Suppressor macrophage treated with lipopolysaccharide for 1 hour (primary cell): ENCODE data around the gene DYNLT2B.
"Not testable (repeated sequence)": the region's sequence is repeated elsewhere in the genome, so short reads cannot be mapped to it uniquely, and the experiment has no call there.

Experiments used
- DNase-seq, 3 donors: peaks; one replicate each; pipeline ENCODE4 v3.0.0-alpha.2; 2020 to 2022

DYNLT2B gene

GRCh38 chr3:196317687-196318467 lies at the start of gene DYNLT2B:
TSS of gene DYNLT2B (minus strand) at chr3:196318240. CDS start at chr3:196318152, 88 bp downstream.
- peak; percentile 84 to 93 (median 89) for DNase-seq

GRCh38 chr3:196365736-196366135 lies 47.7 kb upstream of the DYNLT2B start:
- DNase-seq: peak in 2 of 3 donors; percentile 48 to 63

GRCh38 chr3:196360586-196360985 lies 42.5 kb upstream of the DYNLT2B start:
- DNase-seq: no peak

- DNase-seq: not testable (repeated sequence)
Measured at GRCh38 chr3:196358540-196358939, 40.5 kb upstream of the DYNLT2B start.

GRCh38 chr3:196357905-196358304 lies 39.9 kb upstream of the DYNLT2B start:
- no peak for DNase-seq

- DNase-seq: no peak
Measured at GRCh38 chr3:196356556-196356955, 38.5 kb upstream of the DYNLT2B start.

GRCh38 chr3:196355668-196356067 lies 37.6 kb upstream of the DYNLT2B start:
- DNase-seq: no peak

- no peak for DNase-seq
Measured at GRCh38 chr3:196354132-196354531, 36.1 kb upstream of the DYNLT2B start.

- DNase-seq: no peak
Measured at GRCh38 chr3:196351541-196351940, 33.5 kb upstream of the DYNLT2B start.

GRCh38 chr3:196350067-196350466 lies 32.0 kb upstream of the DYNLT2B start:
- DNase-seq: no peak

- DNase-seq: no peak
Measured at GRCh38 chr3:196348698-196349097, 30.7 kb upstream of the DYNLT2B start.

GRCh38 chr3:196344663-196345062 lies 26.6 kb upstream of the DYNLT2B start:
- DNase-seq: peak; percentile 82 to 95 (median 86)

- DNase-seq: not testable (repeated sequence)
Measured at GRCh38 chr3:196343917-196344316, 25.9 kb upstream of the DYNLT2B start.

- peak; percentile 80 to 91 (median 89) for DNase-seq
Measured at GRCh38 chr3:196341137-196341536, 23.1 kb upstream of the DYNLT2B start.

- DNase-seq: peak; percentile 59 to 81 (median 65)
Measured at GRCh38 chr3:196340466-196340865, 22.4 kb upstream of the DYNLT2B start.

GRCh38 chr3:196339493-196340254 lies 21.6 kb upstream of the DYNLT2B start:
- DNase-seq: peak; percentile 82 to 90 (median 90)

GRCh38 chr3:196339044-196339443 lies 21.0 kb upstream of the DYNLT2B start:
- no peak for DNase-seq

- no peak for DNase-seq
Measured at GRCh38 chr3:196336319-196337145, 18.5 kb upstream of the DYNLT2B start.

GRCh38 chr3:196335503-196335948 lies 17.5 kb upstream of the DYNLT2B start:
- peak in 1 of 3 donors; percentile 35 for DNase-seq

GRCh38 chr3:196334982-196335381 lies 16.9 kb upstream of the DYNLT2B start:
- DNase-seq: no peak

GRCh38 chr3:196332168-196332567 lies 14.1 kb upstream of the DYNLT2B start:
- no peak for DNase-seq

- no peak for DNase-seq
Measured at GRCh38 chr3:196327405-196327804, 9.4 kb upstream of the DYNLT2B start.

GRCh38 chr3:196326936-196327335 lies 8.9 kb upstream of the DYNLT2B start:
- no peak for DNase-seq
